ENCODE results near the gene OR5B17.
"Not testable (repeated sequence)": the region's sequence is repeated elsewhere in the genome, so short reads cannot be mapped to it uniquely, and the experiment has no call there.

The OR5B17 gene

DNA sequence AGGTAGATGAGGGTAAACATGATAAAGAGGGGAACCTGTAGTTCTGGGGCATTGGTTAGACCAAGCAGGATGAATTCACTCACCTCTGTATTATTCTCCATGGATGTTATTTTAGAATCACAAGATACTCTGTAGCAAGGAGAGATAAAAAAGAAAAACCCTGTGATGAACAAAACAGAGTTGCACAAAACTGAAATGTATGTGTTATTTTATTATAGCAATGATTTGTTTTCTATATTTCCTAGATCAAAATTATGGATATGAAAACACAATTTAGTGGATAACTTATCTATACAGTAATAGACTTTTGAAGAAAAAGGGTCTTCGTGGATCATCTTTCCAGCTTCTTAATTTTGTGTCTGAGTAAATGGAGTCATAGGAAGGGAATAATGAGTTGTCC is at the start of gene OR5B17:
TSS of gene OR5B17 (minus strand) at position 101 of the 400 bp plus-strand sequence. CDS start at position 101, 0 bp downstream.
- no peak for DNase-seq (ENCODE audit: low read depth)

DNA sequence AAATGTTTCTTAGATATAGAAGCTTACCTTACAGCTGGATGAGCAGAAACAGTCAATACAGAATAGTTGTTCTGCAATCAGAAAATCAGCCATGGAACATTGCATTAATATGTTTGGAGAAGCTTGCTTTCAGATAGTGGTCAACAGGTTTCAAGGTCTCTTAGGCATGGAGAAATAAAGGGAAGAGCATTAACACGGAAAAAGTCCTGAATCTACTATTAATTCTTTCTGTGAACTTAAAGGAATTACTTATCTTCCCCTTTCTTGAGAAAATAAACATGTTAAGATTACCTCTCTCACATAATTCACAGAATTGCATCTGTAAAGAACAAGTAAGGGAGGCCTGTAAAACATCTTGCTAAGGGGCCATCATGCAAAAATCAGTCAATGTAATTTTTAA is 47.9 kb upstream of the OR5B17 start, which contains the start of gene OR5B3:
TSS of gene OR5B3 (minus strand) at position 101 of the 400 bp plus-strand sequence. CDS start 3,465 bp downstream, outside the sequence.
- DNase-seq (ENCODE audit: low read depth): no peak

GRCh38 chr11:58399622-58400021 is 40.8 kb upstream of the OR5B17 start:
- DNase-seq (ENCODE audit: low read depth): not testable (repeated sequence)

- no peak for DNase-seq (ENCODE audit: low read depth)
Observed at GRCh38 chr11:58395581-58395980, 36.7 kb upstream of the OR5B17 start.

DNA sequence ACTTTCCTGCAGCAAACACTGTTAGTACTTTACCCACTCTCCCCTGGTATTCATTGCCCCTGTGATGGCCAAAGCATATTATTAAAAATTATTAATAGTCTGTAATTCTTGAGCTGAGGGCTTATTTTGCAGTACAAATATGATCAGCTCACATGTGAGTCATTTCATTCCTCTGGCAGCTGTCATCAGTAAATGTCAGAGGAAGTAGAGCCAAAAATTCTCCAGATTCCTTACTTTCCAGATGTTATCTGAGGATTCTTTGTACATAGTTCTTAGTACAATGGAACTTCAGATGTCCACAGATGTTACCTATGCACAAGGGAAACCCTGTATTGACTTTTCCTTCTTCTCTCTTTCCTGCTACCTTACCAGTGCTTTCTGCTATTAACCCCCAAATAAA is 35.3 kb upstream of the OR5B17 start:
- DNase-seq (ENCODE audit: low read depth): no peak

GRCh38 chr11:58392746-58393145 is 33.9 kb upstream of the OR5B17 start:
- no peak for DNase-seq (ENCODE audit: low read depth)

DNA sequence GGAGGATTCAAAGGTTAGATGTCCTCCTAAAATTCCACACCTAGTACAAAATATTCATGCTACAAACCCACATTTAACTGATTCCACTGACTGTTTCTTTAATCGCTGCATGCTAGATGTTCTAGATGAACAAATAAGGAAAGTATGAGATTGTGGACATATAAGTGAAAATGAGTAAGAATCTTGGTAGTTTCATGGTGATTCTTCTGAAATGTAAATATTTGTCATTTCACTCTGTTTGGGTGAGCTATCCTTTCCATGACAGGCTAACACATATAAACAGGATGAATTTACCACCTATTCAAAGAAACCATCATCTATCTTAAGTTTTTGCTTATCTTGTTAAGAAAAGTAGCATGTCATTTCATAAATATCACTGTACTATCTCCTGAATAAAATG is 33.0 kb upstream of the OR5B17 start:
- no peak for DNase-seq (ENCODE audit: low read depth)

GRCh38 chr11:58390551-58391063 is 31.7 kb upstream of the OR5B17 start:
- DNase-seq (ENCODE audit: low read depth): no peak

DNA sequence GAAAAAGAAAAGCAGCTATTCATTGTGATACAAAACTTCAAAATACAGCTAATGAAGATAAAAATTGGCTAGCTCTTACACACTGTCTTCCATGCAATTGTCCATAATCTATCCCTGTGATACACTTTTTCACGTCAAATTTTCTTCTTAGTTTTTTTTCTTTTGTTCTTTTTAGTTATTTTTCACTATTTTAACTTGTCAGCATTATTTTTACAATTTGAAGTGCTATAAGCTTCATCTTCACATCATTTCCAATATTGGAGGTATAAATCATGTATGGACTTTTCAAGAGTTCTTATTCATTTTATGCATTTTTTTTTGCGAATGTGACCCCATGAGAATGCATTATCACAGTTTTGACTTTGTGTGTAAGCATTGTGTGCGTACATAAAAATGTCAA is 4.1 kb downstream of the OR5B17 start:
- DNase-seq (ENCODE audit: low read depth): no peak

GRCh38 chr11:58345204-58345603 is 13.7 kb downstream of the OR5B17 start:
- DNase-seq (ENCODE audit: low read depth): no peak

DNA sequence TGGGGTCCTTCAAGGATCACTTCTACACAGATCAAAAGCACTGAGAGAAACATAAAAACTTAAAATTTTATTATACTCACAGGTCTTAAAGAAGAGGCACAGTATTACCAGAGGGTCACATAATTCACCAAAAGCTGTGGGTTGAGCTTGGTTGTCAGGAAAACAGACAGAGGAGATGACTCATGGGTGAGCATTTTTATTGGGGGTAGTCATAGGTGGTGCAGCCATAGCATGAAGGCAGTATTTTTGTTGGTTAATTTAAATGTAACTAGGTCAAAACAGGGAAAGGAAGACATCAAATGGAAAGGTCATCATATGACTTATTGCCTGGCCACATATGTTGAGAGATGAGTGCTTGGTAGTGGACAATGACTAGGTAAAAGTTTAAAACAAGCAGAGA is 24.2 kb downstream of the OR5B17 start:
- no peak for DNase-seq (ENCODE audit: low read depth)

DNA sequence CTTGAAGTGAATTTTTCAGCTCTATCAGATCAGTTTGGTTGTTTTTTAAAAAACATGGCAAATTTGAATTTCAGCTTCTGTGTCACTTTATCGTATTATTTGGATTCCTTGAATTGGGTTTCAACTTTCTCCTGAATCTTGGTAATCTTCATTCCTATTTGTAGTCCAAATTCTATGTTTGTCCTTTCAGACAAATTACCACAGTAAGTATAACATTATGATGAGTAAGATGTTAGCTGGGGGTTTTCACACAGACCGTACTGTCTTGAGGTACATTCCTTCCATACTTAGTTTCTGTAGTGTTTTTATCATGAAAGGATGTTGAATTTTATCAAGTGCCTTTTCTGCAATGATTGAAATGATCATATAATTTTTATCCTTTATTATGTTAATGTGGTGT is 28.0 kb downstream of the OR5B17 start:
- DNase-seq (ENCODE audit: low read depth): no peak

GRCh38 chr11:58318532-58318931 is 40.3 kb downstream of the OR5B17 start:
- DNase-seq (ENCODE audit: low read depth): no peak

DNA sequence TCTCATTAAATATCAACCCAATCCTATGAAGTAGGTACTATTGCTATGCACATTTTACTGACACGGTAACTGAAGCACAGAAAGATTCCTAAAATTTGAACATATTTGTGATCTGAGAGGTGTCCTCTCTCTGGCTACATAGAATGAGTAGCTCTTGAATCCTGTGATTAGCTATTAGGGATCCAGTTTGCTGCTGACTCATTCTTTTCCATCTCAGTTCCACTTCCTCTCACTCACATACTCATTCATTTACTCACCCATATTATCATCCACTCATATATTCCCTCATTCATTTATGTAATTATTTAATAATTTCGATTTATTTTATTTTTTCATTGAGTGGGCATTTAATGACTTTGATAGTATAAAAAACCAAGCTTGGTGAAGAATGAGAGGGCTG is 42.7 kb downstream of the OR5B17 start:
- no peak for DNase-seq (ENCODE audit: low read depth)
